HS-27A (cell line): Measurements from ENCODE around the gene ENDOU.

Experiments
- DNase-seq: peaks from one replicate; pipeline ENCODE4 v3.0.0-alpha.2; 2012; ENCODE audit warnings: low read depth, missing footprints

ENDOU gene

DNA sequence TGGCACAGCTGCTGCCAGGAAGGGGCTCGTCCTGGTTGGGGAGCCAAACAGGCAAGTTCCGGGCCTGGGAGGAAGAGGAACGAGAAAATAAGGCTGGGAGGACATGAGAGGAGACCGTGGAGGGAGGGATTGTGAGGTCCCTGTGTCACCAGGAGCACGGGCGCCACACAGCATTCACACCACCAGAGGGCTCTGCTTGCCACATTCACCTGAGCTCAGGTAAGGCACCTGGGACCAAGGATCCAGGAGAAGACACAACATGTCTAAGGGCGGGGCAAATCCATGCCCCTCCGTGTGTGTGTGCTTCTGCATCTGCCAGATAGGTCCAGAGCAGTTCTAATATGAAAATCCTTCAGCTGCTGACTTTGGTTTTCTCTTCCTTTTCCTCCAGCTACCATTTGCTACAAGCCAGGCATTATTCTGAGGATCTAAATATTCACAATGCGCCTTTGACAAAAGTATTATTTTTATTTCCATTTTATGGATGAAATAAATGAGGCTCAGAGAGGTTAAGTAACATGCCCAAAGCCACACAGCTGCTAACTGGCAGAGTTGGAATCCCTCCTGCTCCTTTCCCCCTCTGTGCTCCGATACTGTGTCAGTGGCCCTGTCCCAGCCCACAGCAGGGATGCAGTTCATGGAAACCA is 18.8 kb upstream of the ENDOU start:
- DNase-seq, result no peak

DNA sequence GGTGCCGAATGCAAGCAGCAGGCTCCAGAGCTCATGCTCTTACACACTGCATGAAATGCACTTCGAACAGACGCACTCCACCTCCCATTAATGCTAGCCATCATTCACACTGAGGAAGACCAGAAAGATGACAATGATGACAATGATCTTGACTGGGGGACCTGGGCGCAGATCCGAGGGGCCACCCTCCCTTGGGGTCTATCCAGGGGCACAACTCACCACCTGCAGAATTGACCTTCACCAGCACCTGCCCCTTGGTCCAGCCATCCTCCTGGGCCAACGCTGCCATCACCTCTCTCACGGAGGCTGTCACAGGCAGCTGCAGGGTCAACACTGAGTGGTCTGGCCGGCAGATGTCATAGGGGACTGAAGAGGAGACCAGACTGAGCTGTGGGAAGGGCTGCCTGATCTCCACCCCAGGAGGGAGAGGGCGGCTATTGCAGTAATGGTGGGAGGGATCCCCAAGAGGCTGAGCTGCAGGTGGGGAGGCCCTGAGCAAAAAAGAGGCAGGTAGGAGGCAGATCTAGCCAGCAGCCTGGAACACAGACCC is 18.1 kb upstream of the ENDOU start:
- DNase-seq, result no peak

DNA sequence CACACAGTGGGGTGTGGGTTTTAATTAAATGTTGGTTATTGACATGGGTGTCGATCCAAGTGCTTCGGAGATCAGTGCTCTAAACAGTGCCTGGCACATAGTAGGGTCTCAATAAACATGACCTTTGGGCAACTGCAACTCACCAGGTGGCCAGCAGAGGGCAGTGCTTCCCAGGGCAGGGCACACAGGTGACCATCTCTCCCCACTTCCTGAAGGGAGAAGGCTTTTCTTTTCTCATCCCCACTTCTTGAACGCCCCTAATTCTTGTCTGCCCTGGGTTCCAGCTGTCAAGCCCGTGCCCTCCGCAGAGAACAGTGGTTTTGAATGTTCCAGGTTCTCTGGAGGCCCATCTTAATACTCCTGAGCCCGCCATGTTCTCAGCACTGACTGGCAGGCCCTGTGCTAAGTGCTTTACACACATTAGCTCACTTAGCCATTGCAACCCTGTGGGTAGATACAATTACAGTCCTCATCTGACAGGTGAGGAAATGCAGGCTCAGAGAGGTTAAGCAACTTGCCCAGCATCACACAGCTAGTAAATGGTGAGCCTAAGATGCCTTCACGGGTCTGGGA is 17.0 kb upstream of the ENDOU start:
- DNase-seq, result no peak

DNA sequence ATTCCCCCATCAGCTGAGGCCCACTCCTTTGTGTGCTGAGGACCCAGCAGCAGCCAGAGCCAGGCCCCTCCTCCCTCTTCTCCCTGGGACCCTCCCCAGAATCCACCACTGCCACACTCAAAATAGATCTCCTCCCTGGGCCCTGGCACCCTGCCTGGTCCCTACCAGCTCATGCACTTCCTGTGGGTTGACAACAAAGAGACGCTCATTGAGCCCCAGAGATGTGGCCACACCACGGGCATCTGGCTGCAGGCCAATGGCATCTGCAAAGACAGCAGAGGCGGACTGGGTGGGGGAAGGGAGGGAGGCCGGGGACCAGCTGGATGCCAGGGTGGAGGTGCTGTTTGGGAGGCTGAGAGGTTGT is 16.0 kb upstream of the ENDOU start:
- DNase-seq, result peak; percentile 68

DNA sequence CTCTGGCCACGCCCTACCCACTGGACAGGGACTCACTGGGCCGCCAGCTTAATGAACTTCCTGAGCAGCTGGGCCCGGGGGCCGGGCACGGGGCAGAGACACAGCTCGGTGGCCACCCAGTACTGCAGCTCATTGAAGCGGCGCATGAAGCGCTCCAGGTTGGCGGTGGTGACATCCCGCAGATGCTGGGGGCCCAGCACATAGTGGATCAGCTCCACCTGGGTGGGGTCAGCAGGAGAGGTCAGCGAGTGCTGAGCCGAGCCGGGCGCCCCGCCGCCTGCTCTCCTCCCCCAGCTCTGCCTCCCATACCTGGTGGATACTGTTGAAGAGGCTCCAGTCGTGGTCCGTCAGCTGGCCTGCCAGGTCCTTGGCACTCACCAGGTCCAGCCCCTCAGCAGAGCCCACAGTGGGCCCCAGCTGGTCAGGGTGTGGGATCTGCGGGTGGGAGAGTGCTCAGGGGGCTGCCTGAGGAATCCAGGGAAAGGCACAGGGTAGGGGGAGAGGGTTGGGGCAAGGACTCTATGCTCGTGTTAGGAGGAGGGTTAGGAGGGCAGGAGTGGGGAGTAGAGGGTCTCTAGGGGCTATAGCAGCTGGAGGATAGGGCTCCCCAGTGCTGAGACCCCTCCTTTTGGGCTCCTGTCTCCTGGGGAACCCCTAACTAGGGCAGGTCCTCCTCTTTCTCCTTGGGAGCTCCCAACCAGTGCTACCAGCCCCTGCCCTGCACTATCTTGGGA is 15.5 kb upstream of the ENDOU start:
- DNase-seq, result no peak

DNA sequence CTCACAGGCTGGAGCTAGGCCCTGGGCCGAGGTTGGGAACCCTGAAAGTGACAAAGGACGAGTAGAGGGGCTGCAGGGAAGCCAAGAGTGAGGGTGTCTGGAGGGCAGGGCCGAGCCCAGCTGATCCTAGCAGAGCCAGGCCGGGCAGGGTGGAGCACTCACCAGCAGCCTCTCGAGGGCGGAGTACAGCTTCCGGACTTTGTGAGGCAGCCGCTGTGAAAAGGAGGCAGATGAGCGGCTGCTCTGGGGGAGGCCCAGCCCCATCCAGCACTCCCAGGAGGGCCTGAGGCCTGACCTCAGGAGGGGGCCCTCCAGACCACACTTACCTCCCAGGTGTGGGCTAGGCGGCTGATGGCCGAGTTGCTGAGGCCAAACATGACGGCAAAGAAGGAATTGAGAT is 14.7 kb upstream of the ENDOU start:
- no peak for DNase-seq

DNA sequence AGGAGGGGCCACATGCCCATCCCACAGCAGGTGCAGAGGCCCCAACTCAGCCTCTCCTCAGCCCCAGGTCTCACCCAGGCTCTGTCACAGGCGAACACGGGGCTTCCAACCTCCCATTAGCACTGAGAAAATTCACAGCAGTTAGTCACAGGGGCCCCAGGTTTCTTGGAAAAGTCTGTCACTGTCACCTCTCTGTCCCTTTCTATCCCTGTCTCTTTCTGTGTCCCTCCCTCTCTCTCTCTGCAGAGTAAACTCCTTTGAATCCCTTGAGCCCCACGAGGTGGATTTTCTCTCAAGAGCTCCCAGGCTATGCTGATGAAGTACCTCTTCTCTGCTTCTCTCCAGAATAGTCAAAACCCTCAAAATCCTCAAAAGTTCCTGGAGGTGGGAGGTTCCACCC is 14.0 kb upstream of the ENDOU start:
- no peak for DNase-seq

DNA sequence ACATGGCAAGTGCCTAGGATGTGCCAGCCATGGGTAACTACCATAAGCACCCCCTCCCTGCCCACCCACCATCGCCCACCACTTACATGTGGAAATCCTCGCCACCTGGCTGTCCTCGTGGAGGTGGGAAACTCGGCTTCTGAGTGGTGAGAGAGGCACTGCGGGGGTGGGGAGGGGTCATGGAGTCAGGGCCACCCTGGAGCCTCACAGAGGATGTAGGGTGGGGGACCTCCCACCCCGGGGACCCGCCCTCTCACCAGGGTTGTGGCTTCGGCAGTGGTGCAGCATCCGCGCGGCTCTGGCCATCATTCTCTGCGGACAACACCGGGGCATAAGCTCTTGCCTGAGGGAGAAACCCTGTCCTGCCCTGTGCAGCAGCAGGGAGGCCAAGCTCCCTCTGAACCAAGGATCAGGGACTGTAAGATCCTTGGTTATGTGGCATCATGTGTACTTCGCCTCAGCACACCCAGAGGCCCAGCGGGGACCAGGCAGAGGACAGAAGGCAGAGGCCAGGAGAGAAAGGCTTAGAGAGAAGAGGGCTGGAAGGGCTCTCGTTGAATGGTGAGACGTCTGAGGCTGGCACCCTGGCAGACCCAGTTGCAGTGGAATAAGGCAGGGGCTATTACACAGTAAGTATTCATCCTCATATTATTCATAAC is 12.8 kb upstream of the ENDOU start:
- DNase-seq, result no peak

DNA sequence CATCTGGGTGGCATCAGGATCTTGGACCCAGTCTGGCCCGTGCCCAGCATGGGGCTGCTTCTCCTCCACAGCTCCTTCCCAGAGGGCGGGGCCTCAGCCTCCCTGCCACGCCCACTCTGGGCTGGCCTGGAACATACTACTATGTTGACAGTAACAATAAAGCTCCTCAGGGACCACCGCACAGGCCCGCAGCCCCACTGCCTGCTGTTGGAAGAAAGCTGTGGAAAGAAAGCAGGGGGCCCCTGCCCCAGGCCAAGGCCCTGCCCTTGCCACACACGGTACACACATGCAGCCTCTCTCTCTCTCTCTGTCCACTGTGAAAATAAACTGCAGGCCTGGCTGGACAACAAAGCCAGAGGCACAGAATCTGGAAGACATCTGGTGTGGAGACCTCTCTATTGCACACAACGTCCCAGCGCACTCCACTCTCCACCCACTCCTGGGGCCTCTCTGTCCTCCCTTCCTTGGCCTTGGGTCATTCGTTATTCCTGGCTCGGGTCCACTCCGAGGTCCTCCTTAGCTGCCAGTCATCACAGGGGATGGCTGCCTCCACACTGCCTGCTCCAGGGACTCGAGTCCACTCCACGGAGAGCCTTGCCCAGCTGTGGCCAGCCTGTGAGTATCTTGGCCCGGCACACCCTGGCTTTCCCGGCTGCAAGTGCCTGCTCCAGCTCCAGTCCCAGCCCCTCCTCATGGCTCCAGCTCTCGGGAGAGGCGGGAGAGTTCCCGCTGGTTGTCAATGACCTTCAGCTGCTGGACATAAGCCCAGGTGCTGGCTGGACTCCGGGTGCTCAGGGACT is 11.8 kb upstream of the ENDOU start:
- DNase-seq, result no peak

DNA sequence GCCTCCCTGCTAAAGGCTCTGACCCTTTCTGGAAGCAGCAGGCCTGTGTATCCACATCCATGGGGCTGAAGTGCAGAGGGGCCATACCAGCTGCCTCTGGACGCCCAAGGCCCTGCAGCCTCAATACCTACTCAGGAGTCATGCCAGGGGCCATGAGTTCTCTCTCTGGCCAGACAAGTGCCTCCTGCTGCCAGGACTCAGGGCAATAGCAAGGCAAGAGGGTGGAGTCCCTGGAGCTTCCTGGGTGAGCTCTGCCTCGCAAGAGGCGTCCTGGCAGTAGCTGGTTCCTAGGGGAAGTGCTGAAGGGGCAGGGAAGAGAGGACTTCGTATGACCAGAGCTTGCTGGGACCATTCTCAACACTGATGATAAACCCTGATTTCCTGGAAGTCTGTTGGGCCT is 10.9 kb upstream of the ENDOU start:
- no peak for DNase-seq

DNA sequence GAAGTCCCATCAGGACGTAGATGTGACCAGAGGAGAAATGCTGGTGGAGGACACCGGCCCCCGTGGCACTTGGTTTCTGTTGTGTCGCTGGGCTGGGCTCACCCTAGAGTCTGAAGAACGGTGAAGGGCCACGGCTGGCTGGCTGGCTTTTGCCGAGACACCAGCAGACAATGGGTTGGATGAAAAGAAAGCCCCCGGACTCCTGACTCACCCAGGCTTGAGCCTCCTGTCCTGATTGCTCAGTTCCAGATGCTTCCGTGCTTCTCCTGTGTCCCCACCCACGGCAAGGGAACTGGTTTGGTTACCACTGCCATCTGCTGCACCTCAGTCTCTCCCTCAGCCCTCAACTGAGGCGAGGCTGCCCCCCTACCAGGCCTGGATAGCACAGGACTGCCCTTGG is 10.4 kb upstream of the ENDOU start:
- DNase-seq, result no peak

DNA sequence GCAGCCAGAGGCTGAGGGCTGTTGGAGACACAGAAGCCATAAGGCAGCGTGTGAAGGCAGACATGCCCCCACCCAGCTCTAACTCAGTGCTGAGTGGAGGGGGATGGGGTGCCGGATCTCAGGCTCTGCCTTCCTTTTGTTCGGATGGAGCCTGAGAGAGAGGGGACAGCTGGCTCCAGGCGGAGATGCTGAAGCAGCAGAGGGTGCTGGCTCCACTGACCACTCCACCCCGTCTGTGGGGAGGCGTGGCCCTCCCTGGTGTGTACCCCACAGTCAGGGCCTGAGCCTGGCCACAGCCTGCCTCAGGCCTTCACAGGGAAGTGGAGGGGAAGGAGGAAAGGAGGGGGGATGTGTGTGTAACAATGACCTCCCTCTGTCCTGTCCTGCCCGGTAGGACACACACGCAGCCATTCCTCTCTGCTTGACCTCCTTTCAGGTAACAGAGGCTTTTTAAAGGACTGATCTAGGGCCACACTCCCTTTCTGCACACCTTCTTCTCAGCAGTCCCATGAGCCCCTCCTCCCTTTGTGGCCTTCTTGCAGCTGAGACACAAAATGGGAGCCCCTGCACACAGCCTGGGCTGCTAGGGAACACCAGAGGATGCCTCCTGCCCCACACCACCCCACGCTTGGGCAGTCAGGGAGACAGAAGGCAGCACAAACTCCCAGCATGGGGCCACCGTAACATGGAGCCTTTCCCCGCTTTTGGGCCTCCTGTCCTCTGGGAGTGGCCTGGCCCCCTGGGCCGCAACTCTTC is 9.6 kb upstream of the ENDOU start:
- DNase-seq, result no peak

DNA sequence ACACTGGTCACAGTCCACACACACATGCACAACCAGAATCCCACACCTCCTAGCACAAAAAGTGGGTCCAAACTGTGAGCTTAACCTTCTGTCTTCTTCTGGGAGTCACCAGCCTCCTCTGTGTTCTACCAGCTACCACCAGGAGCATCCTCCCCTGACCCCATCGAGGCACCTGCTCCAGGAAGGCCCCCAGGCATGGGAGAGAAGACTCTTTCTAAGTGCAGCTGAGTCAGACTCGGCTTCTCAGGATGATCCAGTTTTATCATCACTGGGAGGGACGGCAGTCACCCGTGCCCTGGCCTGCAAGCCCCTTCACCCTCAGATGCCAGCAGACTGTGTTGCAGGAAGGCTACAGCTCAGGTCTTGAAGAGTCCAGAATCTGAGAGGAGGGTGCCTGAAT is 7.9 kb upstream of the ENDOU start:
- no peak for DNase-seq

DNA sequence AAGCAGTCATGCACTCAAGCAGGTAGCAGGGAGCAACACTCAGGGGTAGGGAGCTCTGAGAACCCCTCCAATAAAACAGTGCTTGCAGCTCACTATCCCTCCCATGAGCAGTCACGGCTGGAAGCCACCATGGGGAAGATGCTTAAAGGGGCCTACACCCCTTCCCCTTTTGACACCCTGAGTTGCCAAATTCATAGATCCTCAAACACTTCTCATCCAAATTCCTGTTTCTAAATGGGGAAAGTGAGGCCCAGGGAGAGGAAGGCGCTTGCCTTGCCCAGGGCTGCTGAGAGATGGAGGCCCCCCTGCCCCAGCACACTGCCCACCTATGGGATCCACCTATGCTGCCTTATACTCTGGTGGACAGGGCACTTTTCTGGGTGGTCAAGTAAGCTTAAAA is 7.2 kb upstream of the ENDOU start:
- DNase-seq, result no peak

DNA sequence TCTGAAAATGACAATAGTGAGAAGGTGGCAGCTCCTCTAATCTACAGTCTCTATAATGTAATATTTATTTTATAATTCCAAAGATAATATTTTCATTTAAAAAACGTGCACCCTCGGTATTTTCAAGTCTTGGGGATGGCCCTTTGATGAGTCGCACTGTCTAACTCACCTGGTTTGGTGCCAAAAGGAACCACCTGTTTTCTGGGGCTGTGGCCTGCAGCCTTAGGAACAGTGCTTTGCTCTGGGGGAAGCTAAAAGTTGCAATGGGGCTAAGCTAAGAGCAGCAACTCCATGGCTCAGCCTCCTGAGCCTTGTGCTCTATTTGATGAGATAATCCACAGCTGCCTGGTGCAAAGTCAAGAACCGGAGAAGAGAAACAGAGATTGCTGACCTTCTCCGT is 6.4 kb upstream of the ENDOU start:
- DNase-seq, result no peak

DNA sequence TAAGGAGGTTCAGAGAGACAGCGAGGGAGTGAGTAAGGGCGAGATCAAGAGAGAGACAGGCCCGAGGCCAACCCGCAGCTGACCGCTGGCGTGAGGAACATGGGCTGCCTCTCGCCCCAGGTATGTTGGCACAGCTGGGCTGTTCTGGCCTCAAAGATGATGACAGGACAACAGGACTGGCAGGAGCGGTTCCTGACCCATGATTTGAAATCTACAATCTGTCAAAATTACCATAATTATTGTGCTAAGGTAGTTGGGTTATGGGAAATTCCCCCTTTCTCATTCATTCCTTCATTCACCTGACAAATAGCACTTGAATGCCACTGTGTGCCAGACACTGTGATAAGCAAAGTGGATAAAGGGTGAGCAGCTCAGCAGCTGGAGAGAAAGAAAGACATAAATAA is 5.1 kb upstream of the ENDOU start:
- DNase-seq, result no peak

DNA sequence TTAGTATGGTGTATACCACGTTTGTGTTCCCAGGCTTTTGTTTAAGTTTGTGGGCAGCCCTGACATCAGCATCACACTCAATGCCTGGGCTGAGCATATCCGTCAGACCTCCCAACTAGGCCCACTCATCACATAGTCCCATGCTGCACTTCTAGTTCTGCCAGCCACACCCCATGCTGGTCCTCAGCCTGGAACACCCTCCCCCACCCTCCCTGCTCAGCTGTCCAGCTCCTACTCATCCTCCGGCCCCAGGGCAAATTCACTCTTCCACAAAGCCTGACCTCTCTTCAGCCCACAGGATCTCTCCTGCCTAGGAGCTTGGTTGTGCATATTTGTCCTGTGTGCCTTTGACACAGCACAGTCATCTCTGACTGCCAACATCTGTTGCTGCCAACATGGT is 3.9 kb upstream of the ENDOU start:
- DNase-seq, result no peak

DNA sequence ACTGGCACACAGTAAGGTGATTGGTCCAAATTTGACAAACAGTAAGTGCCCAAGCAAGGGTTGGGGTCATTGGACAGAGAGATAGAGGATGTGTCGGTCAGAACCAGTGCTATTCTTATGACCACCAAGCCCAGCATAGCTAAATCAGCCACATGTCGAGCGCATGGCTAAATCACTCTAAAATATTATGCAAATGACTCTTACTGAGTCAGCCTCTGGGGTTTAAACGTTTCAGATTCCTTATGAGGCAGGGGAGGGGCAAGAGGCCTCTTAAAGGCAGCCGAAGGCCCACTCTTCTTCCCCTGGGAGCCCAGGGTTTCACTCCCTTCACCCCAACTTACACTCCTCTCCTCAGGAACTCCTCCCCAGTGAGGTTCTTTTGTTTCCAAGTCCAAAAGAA is 603 bp upstream of the ENDOU start:
- no peak for DNase-seq

DNA sequence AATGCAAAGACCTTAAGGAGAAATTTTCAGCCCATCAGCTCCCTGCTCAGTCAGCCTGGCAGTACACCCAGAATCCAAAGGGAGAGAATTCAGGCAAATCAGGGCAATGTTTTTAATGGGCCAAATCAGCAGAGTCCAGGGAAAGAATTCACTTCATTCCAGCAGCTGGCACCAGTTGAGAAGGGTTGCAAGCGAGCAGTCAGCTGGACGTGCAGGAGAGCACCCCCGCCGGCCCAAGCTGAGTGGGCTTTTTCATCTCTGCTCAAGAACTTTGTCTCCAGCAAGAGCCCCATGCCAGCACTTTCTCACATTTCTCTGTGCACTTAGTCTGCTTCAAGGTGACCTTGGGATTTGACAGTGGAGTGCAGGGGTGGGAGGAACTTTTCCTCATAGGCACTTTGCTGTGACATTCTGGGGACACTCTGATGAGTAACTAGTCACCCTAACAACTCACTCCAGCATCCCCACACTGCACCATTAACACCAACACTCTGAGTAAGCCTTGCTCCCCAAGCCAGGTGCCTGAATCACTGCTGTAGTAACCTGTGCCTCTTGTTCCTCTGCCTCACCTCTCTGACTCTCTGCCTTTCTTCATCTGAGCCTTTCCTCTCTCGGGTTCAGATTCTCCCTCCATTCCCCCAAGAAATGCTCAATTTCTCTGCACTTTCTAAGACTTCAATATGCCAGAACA is 2.2 kb downstream of the ENDOU start:
- DNase-seq, result no peak

DNA sequence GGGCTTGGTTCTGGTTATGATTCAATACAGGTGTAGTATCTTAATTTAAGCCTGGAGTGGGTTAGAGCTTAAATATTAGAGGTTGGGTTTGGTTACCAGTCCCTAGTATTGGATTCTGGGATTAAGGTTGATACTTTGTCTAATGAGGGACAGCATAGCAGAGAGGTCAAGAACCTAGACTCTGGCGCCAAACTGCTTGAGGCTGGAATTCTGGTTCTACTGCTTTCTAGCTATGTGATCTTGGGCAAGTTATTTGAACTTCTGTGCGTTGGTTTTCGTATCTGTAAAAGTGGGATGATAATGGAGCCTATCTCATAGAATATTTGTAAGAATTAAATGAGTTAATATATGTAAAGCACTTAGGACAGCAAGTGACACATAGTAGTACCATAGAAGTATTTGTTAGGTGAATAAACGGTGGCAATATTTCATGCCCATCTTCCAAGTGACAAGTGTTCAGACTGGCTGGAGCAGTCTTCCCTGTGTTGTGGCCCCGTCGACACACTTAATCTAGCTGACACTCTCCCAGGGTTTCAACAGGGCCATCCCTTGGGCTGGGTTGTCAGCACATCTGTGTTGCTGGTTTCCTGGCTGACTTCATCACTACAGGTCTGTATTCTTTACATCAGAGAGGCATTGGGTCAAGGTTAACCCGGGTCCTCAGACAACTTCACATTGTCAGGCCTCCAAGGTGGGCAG is 3.0 kb downstream of the ENDOU start:
- DNase-seq, result no peak
